ENCODE results near the gene GALNT16. TPM values are rescaled to one million over a fixed set of nuclear protein-coding genes. Genes with fewer than 3 reads are reported as not detected.

GALNT16 gene
- polyA plus RNA-seq, 1 experiment, result 1.3 TPM

DNA sequence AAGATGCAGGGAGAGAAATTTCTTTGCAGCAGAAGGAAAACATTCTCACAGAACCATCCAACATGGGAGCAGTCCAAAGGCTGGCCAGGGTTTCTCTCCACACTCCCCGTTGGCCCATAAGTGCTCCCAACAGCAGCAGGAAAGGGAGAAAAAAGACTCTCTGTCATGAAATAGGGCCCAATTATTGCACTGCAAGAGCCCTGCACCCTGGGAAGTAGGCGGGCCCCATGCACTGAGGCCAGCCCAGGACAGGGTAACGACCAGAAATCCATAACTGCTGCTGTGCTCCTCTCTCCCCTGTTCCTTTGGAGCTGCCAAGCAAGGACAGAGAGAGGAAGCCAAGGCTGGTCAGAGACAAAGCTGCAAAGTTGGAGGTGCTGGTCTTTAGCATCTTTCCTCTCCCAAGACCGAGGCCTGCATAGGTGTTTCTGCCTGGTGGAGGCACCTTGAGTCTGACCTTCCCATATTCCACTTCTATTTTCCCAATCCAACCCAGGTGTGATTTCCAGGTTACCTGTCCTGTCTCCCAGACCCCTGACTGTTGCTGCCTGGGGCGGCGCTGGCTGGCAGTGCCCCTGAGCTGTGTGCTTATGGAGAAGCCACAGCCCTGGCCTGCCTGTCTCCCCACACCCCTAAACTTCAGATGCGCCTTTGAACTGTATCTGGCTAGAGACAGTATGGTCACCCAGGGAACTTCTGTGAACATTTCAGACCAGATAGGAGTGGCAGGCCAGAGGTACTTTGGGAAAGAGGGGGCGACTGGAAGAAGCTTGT is 6.8 kb downstream of the GALNT16 start:
- Histone ChIP-seq H3K9me3 (ENCODE audit: control insufficient read depth, insufficient read depth, low read length) (no peaks in the 10 kb centered on the region), H3K27ac (ENCODE audit: low read depth, low read length) (no peak overlapping the region), H3K27me3 (ENCODE audit: control insufficient read depth, insufficient read depth, low read length) (peaks cover 10% of the 10 kb centered on the region), H3K4me3 (ENCODE audit: low read depth, low read length) (no peak overlapping the region)
- ChIA-PET CTCF (interaction anchor here (0.7 kb wide), 1 partner anchor 25 kb away, joined by 3 read pairs; no protein-coding TSS in a partner anchor), POLR2A (no interaction called here)
- DNase-seq (ENCODE audit: low read depth, low spot score), result no peak
- no peak for TF ChIP-seq CTCF (IDR thresholded peaks at IDR 0.05; ENCODE audit: low read depth, low read length)

GRCh38 chr14:69267492-69267891 is 7.5 kb downstream of the GALNT16 start:
- POLR2A ChIA-PET, result no interaction called here
- no peak overlapping the region for H3K27ac ChIP-seq (ENCODE audit: low read depth, low read length)
- H3K4me3 ChIP-seq (ENCODE audit: low read depth, low read length), result no peak overlapping the region
- H3K9me3 ChIP-seq (ENCODE audit: control insufficient read depth, insufficient read depth, low read length), result no peaks in the 10 kb centered on the region
- DNase-seq (ENCODE audit: low read depth, low spot score), result no peak
- CTCF ChIA-PET, result interaction anchor here (0.6 to 0.7 kb wide), 2 partner anchors 26 kb away, joined by 3 read pairs; no protein-coding TSS in a partner anchor
- no peak for TF ChIP-seq CTCF (IDR thresholded peaks at IDR 0.05; ENCODE audit: low read depth, low read length)
- H3K27me3 ChIP-seq (ENCODE audit: control insufficient read depth, insufficient read depth, low read length), result peaks cover 3% of the 10 kb centered on the region

DNA sequence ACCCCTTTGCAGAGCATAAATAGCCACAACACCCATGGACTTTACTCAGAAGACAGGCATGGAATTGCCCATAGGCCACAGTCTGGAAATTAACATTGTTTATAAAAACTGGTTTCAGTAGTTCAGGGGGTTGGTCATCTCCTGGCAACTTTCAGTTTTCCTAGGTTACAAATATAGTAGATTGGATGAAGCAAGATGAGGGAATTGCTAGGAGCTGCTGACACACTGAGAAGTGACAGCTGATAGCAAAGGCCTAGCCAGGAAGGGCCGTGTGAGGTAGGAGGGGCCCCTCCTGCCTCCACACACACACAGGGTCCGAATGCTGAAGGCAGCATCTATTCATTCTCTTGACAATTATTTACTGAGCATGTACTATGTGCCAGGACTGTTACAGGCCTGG is 8.3 kb downstream of the GALNT16 start:
- ChIA-PET POLR2A (interaction anchor here (1.0 kb wide), 1 partner anchor 130 kb away, joined by 3 read pairs; the partner anchor contains the start of genes ERH and SLC39A9), CTCF (interaction anchor here (0.6 to 1.2 kb wide), 3 partner anchors 20 to 25 kb away, joined by 3 read pairs; no protein-coding TSS in a partner anchor)
- Histone ChIP-seq H3K27ac (ENCODE audit: low read depth, low read length) (no peak overlapping the region), H3K9me3 (ENCODE audit: control insufficient read depth, insufficient read depth, low read length) (no peaks in the 10 kb centered on the region), H3K4me3 (ENCODE audit: low read depth, low read length) (no peak overlapping the region), H3K27me3 (ENCODE audit: control insufficient read depth, insufficient read depth, low read length) (peaks cover 2% of the 10 kb centered on the region)
- no peak for TF ChIP-seq CTCF (IDR thresholded peaks at IDR 0.05; ENCODE audit: low read depth, low read length)
- DNase-seq (ENCODE audit: low read depth, low spot score), result no peak

DNA sequence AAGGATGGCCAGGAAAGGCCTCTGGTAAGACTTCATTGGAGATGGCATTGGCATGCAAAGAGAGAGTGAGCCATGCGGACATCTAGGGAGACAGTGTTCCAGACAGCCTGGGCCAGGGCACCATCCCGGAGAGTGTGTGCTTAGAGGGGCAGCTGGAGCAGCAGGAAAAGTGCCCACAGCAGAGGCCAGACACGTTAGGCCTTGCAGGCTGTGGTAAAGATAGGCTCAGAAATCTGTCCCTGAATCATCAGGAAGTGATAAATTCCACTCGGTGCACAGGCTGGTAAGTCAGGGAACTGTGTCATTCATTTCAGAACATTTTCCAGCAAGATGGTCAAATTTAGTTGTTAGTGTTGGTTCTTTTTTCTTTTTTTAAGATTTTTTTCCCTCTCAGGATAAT is 8.8 kb downstream of the GALNT16 start:
- no peak for TF ChIP-seq CTCF (IDR thresholded peaks at IDR 0.05; ENCODE audit: low read depth, low read length)
- POLR2A ChIA-PET, result interaction anchor here (1.0 kb wide), 1 partner anchor 130 kb away, joined by 3 read pairs; the partner anchor contains the start of genes ERH and SLC39A9
- H3K27me3 ChIP-seq (ENCODE audit: control insufficient read depth, insufficient read depth, low read length), result peaks cover 2% of the 10 kb centered on the region
- no peak for DNase-seq (ENCODE audit: low read depth, low spot score)
- H3K9me3 ChIP-seq (ENCODE audit: control insufficient read depth, insufficient read depth, low read length), result no peaks in the 10 kb centered on the region
- H3K4me3 ChIP-seq (ENCODE audit: low read depth, low read length), result no peak overlapping the region
- CTCF ChIA-PET, result interaction anchor here (1.0 to 1.2 kb wide), 2 partner anchors 19 to 26 kb away, joined by 3 read pairs; no protein-coding TSS in a partner anchor
- no peak overlapping the region for H3K27ac ChIP-seq (ENCODE audit: low read depth, low read length)

- Histone ChIP-seq H3K27me3 (ENCODE audit: control insufficient read depth, insufficient read depth, low read length) (peaks cover under 1% of the 10 kb centered on the region), H3K4me3 (ENCODE audit: low read depth, low read length) (no peak overlapping the region), H3K9me3 (ENCODE audit: control insufficient read depth, insufficient read depth, low read length) (no peaks in the 10 kb centered on the region), H3K27ac (ENCODE audit: low read depth, low read length) (no peak overlapping the region)
- no peak for DNase-seq (ENCODE audit: low read depth, low spot score)
- ChIA-PET CTCF (no interaction called here), POLR2A (no interaction called here)
- TF ChIP-seq CTCF (IDR thresholded peaks at IDR 0.05; ENCODE audit: low read depth, low read length), result no peak
Observed at GRCh38 chr14:69269381-69269780, 9.4 kb downstream of the GALNT16 start.

All from AG04450 (cell line).